LNCAP (cell line): ENCODE results near the gene CDKN2B-AS1.
A peak's percentile ranks its signal among the peaks of the same experiment; 100 is the strongest.

Experiments
- CTCF ChIP-seq: fragments of 450-650 bp; IDR thresholded peaks from 2 replicates; pipeline ENCODE4 v1.5.1; 2017; ENCODE audit warnings: mild to moderate bottlenecking

CDKN2B-AS1 gene

GRCh38 chr9:22114956-22115355 is 120.4 kb downstream of the CDKN2B-AS1 start:
- no peak for TF ChIP-seq CTCF

- no peak for TF ChIP-seq CTCF
These were observed 122.2 kb downstream of the CDKN2B-AS1 start for GRCh38 chr9:22116758-22117157.

- TF ChIP-seq CTCF = no peak
These were observed 123.2 kb downstream of the CDKN2B-AS1 start for GRCh38 chr9:22117511-22118384.

- TF ChIP-seq CTCF = no peak
These were observed 124.4 kb downstream of the CDKN2B-AS1 start for GRCh38 chr9:22118810-22119521.

- peak; percentile 73 for TF ChIP-seq CTCF
These were observed 125.0 kb downstream of the CDKN2B-AS1 start for GRCh38 chr9:22119522-22120158.

GRCh38 chr9:22120159-22120549 is 125.6 kb downstream of the CDKN2B-AS1 start:
- no peak for TF ChIP-seq CTCF

GRCh38 chr9:22120595-22120994 is 126.0 kb downstream of the CDKN2B-AS1 start:
- no peak for TF ChIP-seq CTCF
